SK-N-SH treated with all-trans-retinoic acid at 6 μM for 48 hours (cell line): ENCODE measurements around the gene SLC7A1.

Experiments
- ATAC-seq: fragments of 200-7000 bp; cut with Tn5 transposase; 3 replicates; pipeline ENCODE4 v1.9.1; 2020; ENCODE audit warnings: mild to moderate bottlenecking, moderate library complexity
- BACH2 ChIP-seq: fragments of 250-450 bp; sonication (Bioruptor Pico); IDR thresholded peaks from 2 replicates; pipeline ENCODE4 v1.9.0; 2021; ENCODE audit warnings: mild to moderate bottlenecking, borderline replicate concordance
- CSDC2 ChIP-seq: fragments of 250-450 bp; sonication (Bioruptor Pico); IDR thresholded peaks from 2 replicates; pipeline ENCODE4 v1.5.0; 2020; ENCODE audit warnings: mild to moderate bottlenecking, moderate library complexity
- ESRRG ChIP-seq: fragments of 250-450 bp; sonication (Bioruptor Pico); IDR thresholded peaks from 2 replicates; pipeline ENCODE4 v1.6.1; 2021; ENCODE audit warnings: mild to moderate bottlenecking
- GLIS3 ChIP-seq: fragments of 250-450 bp; sonication (Bioruptor Pico); IDR thresholded peaks from 2 replicates; pipeline ENCODE4 v1.5.0; 2020; ENCODE audit warnings: mild to moderate bottlenecking, moderate library complexity
- ISL1 ChIP-seq: fragments of 250-450 bp; sonication (Bioruptor Pico); IDR thresholded peaks from 2 replicates; pipeline ENCODE4 v2.1.2; 2022; ENCODE audit warnings: mild to moderate bottlenecking, moderate library complexity
- OSR1 ChIP-seq: fragments of 250-450 bp; sonication (Bioruptor Pico); IDR thresholded peaks from 2 replicates; pipeline ENCODE4 v1.8.0; 2022; ENCODE audit warnings: moderate library complexity, mild to moderate bottlenecking, inconsistent platforms
- PPARA ChIP-seq: fragments of 250-450 bp; sonication (Bioruptor Pico); IDR thresholded peaks from 2 replicates; pipeline ENCODE4 v1.5.0; 2020; ENCODE audit warnings: mild to moderate bottlenecking, borderline replicate concordance
- RARB ChIP-seq: fragments of 250-450 bp; sonication (Bioruptor Pico); IDR thresholded peaks from 2 replicates; pipeline ENCODE4 v1.8.0; 2021; ENCODE audit warnings: mild to moderate bottlenecking, moderate library complexity
- SNAI2 ChIP-seq: fragments of 250-450 bp; sonication (Bioruptor Pico); IDR thresholded peaks from 2 replicates; pipeline ENCODE4 v1.5.0; 2020; ENCODE audit warnings: mild to moderate bottlenecking, moderate library complexity
- TOX ChIP-seq: fragments of 250-450 bp; sonication (Bioruptor Pico); IDR thresholded peaks from 2 replicates; pipeline ENCODE4 v1.8.0; 2021; ENCODE audit warnings: mild to moderate bottlenecking, moderate library complexity, borderline replicate concordance
- ZC3H10 ChIP-seq: fragments of 250-450 bp; sonication (Bioruptor Pico); IDR thresholded peaks from 2 replicates; pipeline ENCODE4 v1.5.1; 2021; ENCODE audit warnings: mild to moderate bottlenecking, moderate library complexity
- ZFP3 ChIP-seq: fragments of 250-450 bp; sonication (Bioruptor Pico); IDR thresholded peaks from 2 replicates; pipeline ENCODE4 v1.5.0; 2020; ENCODE audit warnings: mild to moderate bottlenecking, moderate library complexity
- ZFP30 ChIP-seq: fragments of 450-650 bp; formaldehyde crosslinking; IDR thresholded peaks from 2 replicates; pipeline ENCODE4 v1.5.0; 2022; ENCODE audit warnings: mild to moderate bottlenecking, moderate library complexity
- ZNF565 ChIP-seq: fragments of 450-650 bp; formaldehyde crosslinking; conservative IDR thresholded peaks from 2 replicates; pipeline ENCODE4 v1.5.0; 2020; ENCODE audit warnings: low read depth, mild to moderate bottlenecking, moderate library complexity
- ZNF70 ChIP-seq: fragments of 450-650 bp; formaldehyde crosslinking; IDR thresholded peaks from 2 replicates; pipeline ENCODE4 v1.5.0; 2020; ENCODE audit warnings: mild to moderate bottlenecking, moderate library complexity
- ZNF8 ChIP-seq: fragments of 450-650 bp; formaldehyde crosslinking; IDR thresholded peaks from 2 replicates; pipeline ENCODE4 v1.5.0; 2020; ENCODE audit warnings: mild to moderate bottlenecking, moderate library complexity
- TF ChIP-seq, protein P1 (sequence below): fragments of 250-450 bp; sonication (Bioruptor Pico); IDR thresholded peaks from 2 replicates; pipeline ENCODE4 v1.8.0; 2021; ENCODE audit warnings: low read depth, mild to moderate bottlenecking, moderate library complexity, borderline replicate concordance
- TF ChIP-seq, protein P2 (sequence below): fragments of 250-450 bp; sonication (Bioruptor Pico); IDR thresholded peaks from 2 replicates; pipeline ENCODE4 v1.5.0; 2020; ENCODE audit warnings: mild to moderate bottlenecking, moderate library complexity
- TF ChIP-seq, protein P3 (sequence below): fragments of 250-450 bp; sonication (Bioruptor Pico); IDR thresholded peaks from 2 replicates; pipeline ENCODE4 v1.5.1; 2020; ENCODE audit warnings: low read depth, mild to moderate bottlenecking, moderate library complexity
- TF ChIP-seq, protein P4 (sequence below): fragments of 250-450 bp; sonication (Bioruptor Pico); IDR thresholded peaks from 2 replicates; pipeline ENCODE4 v1.5.1; 2021; ENCODE audit warnings: mild to moderate bottlenecking, moderate library complexity
- TF ChIP-seq, protein P5 (sequence below): fragments of 250-450 bp; sonication (Bioruptor Pico); IDR thresholded peaks from 2 replicates; pipeline ENCODE4 v1.8.0; 2020; ENCODE audit warnings: mild to moderate bottlenecking, moderate library complexity, borderline replicate concordance

The SLC7A1 gene

DNA sequence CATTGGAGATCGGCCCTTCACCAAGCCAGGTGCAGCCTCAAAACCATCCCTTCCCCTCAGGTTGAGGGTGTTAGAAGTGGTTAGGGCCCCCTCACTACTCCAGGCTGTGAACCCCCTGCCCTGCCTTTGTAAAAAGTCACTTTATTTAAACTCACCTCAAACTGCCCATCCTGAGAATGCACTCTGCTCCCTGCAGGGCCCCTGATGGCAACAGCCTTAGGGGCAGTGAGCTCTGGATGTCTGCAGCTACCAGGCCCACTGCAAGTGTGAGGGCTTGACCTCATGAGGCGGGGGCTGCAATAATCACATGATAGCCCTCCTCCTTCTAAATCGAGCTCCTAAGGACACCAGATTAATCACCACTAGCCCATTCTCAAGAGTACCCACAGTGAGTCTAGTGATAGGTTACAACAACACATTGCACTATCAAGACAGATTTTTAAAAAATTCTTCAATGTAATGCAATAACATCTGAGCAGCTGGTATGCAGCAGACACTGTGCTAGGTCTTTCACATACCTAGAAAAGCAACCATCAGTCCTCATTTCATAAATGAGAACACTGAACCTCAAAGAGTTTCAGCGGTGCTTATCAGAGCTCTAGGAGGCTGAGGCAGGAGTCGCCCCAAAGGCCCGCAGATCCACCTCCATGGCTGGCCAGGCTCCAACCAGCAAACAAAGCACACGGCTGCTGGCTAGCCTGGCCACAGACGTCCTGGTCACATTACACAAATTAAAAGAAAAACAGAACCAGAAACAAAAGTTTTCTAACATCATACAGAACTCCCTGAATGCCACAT, 26.0 kb downstream of the SLC7A1 start:
- peak; percentile 56 for ATAC-seq
- TF ChIP-seq PPARA (CRISPR knock-in tag) (no peak), ISL1 (CRISPR knock-in tag) (no peak), CSDC2 (no peak), SNAI2 (no peak), OSR1 (CRISPR knock-in tag) (no peak), BACH2 (CRISPR knock-in tag) (no peak), GLIS3 (no peak), ZFP3 (no peak), ZNF70 (CRISPR knock-in tag) (no peak), ZFP30 (no peak), RARB (CRISPR knock-in tag) (no peak), ESRRG (CRISPR knock-in tag) (no peak), ZNF8 (CRISPR knock-in tag) (no peak)
- TF ChIP-seq, protein P1, sequence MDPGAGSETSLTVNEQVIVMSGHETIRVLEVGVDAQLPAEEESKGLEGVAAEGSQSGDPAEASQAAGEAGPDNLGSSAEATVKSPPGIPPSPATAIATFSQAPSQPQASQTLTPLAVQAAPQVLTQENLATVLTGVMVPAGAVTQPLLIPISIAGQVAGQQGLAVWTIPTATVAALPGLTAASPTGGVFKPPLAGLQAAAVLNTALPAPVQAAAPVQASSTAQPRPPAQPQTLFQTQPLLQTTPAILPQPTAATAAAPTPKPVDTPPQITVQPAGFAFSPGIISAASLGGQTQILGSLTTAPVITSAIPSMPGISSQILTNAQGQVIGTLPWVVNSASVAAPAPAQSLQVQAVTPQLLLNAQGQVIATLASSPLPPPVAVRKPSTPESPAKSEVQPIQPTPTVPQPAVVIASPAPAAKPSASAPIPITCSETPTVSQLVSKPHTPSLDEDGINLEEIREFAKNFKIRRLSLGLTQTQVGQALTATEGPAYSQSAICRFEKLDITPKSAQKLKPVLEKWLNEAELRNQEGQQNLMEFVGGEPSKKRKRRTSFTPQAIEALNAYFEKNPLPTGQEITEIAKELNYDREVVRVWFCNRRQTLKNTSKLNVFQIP, result no peak
- TF ChIP-seq, protein P2, sequence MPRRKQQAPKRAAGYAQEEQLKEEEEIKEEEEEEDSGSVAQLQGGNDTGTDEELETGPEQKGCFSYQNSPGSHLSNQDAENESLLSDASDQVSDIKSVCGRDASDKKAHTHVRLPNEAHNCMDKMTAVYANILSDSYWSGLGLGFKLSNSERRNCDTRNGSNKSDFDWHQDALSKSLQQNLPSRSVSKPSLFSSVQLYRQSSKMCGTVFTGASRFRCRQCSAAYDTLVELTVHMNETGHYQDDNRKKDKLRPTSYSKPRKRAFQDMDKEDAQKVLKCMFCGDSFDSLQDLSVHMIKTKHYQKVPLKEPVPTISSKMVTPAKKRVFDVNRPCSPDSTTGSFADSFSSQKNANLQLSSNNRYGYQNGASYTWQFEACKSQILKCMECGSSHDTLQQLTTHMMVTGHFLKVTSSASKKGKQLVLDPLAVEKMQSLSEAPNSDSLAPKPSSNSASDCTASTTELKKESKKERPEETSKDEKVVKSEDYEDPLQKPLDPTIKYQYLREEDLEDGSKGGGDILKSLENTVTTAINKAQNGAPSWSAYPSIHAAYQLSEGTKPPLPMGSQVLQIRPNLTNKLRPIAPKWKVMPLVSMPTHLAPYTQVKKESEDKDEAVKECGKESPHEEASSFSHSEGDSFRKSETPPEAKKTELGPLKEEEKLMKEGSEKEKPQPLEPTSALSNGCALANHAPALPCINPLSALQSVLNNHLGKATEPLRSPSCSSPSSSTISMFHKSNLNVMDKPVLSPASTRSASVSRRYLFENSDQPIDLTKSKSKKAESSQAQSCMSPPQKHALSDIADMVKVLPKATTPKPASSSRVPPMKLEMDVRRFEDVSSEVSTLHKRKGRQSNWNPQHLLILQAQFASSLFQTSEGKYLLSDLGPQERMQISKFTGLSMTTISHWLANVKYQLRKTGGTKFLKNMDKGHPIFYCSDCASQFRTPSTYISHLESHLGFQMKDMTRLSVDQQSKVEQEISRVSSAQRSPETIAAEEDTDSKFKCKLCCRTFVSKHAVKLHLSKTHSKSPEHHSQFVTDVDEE (CRISPR knock-in tag), result no peak

DNA sequence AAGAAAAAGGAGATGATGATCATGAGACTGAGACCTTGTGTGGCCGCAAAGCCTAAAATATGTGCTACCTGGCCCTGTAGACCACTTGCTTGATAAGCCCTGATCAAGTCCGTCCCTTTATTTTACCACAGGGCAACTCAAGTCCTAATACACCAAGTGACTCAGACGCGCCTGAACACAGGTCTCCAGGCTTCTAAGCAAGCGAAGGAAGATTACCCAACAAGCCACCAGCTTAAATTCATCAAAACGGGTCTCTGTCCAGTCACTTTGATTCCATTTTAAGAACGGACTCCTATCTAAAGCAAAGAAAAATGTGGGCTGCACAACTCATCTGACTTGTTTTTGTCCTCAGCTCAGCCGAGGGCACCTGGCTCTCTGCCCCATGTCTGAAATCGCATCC, 26.8 kb downstream of the SLC7A1 start:
- TF ChIP-seq, protein P3, sequence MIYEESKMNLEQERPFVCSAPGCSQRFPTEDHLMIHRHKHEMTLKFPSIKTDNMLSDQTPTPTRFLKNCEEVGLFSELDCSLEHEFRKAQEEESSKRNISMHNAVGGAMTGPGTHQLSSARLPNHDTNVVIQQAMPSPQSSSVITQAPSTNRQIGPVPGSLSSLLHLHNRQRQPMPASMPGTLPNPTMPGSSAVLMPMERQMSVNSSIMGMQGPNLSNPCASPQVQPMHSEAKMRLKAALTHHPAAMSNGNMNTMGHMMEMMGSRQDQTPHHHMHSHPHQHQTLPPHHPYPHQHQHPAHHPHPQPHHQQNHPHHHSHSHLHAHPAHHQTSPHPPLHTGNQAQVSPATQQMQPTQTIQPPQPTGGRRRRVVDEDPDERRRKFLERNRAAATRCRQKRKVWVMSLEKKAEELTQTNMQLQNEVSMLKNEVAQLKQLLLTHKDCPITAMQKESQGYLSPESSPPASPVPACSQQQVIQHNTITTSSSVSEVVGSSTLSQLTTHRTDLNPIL (CRISPR knock-in tag), result no peak
- no peak for TF ChIP-seq ZFP3
- TF ChIP-seq, protein P4, sequence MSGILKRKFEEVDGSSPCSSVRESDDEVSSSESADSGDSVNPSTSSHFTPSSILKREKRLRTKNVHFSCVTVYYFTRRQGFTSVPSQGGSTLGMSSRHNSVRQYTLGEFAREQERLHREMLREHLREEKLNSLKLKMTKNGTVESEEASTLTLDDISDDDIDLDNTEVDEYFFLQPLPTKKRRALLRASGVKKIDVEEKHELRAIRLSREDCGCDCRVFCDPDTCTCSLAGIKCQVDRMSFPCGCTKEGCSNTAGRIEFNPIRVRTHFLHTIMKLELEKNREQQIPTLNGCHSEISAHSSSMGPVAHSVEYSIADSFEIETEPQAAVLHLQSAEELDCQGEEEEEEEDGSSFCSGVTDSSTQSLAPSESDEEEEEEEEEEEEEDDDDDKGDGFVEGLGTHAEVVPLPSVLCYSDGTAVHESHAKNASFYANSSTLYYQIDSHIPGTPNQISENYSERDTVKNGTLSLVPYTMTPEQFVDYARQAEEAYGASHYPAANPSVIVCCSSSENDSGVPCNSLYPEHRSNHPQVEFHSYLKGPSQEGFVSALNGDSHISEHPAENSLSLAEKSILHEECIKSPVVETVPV, result no peak
- no peak for TF ChIP-seq ESRRG (CRISPR knock-in tag)
- TF ChIP-seq ZC3H10, result no peak
- no peak for TF ChIP-seq OSR1 (CRISPR knock-in tag)
- no peak for TF ChIP-seq TOX
- TF ChIP-seq SNAI2, result no peak
- TF ChIP-seq RARB (CRISPR knock-in tag), result no peak
- TF ChIP-seq ZNF70 (CRISPR knock-in tag), result no peak
- TF ChIP-seq ZNF565, result no peak
- no peak for TF ChIP-seq ZNF8 (CRISPR knock-in tag)
- TF ChIP-seq, protein P1, result no peak
- no peak for TF ChIP-seq BACH2 (CRISPR knock-in tag)
- TF ChIP-seq, protein P2 (CRISPR knock-in tag), result no peak
- TF ChIP-seq ISL1 (CRISPR knock-in tag), result no peak
- no peak for TF ChIP-seq GLIS3
- TF ChIP-seq, protein P5, sequence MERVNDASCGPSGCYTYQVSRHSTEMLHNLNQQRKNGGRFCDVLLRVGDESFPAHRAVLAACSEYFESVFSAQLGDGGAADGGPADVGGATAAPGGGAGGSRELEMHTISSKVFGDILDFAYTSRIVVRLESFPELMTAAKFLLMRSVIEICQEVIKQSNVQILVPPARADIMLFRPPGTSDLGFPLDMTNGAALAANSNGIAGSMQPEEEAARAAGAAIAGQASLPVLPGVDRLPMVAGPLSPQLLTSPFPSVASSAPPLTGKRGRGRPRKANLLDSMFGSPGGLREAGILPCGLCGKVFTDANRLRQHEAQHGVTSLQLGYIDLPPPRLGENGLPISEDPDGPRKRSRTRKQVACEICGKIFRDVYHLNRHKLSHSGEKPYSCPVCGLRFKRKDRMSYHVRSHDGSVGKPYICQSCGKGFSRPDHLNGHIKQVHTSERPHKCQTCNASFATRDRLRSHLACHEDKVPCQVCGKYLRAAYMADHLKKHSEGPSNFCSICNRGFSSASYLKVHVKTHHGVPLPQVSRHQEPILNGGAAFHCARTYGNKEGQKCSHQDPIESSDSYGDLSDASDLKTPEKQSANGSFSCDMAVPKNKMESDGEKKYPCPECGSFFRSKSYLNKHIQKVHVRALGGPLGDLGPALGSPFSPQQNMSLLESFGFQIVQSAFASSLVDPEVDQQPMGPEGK, result no peak
- TF ChIP-seq PPARA (CRISPR knock-in tag), result no peak
- no peak for ATAC-seq
